GM21360 (cell line): Measurements from ENCODE around the gene SPTB.
A peak's percentile ranks its signal among the peaks of the same experiment; 100 is the strongest.
"Not testable (repeated sequence)": the region's sequence is repeated elsewhere in the genome, so short reads cannot be mapped to it uniquely, and the experiment has no call there.

ENCODE experiments used
- ATAC-seq: cut with Tn5 transposase; IDR thresholded peaks from one replicate; pipeline ENCODE4 v1.9.1; 2021; ENCODE audit warnings: mild to moderate bottlenecking, moderate library complexity; ENCODE audit not compliant: unreplicated experiment

SPTB gene

GRCh38 chr14:64879635-64880220, at the start of gene SPTB:
Gene SPTB, minus strand, starts transcription at chr14:64879907. Its CDS starts 56,813 bp downstream, at chr14:64823094.
- ATAC-seq = peak; percentile 62

GRCh38 chr14:64929014-64929359, 49.3 kb upstream of the SPTB start:
- no peak for ATAC-seq

- no peak for ATAC-seq
These were observed 48.7 kb upstream of the SPTB start for GRCh38 chr14:64928239-64929013.

- ATAC-seq = no peak
These were observed 47.3 kb upstream of the SPTB start for GRCh38 chr14:64927031-64927430.

- no peak for ATAC-seq
These were observed 46.8 kb upstream of the SPTB start for GRCh38 chr14:64926398-64926995.

- ATAC-seq = no peak
These were observed 43.3 kb upstream of the SPTB start for GRCh38 chr14:64923015-64923414.

GRCh38 chr14:64920465-64920864, 40.8 kb upstream of the SPTB start:
- ATAC-seq = no peak

GRCh38 chr14:64919618-64920017, 39.9 kb upstream of the SPTB start:
- ATAC-seq = no peak

GRCh38 chr14:64919215-64919614, 39.5 kb upstream of the SPTB start:
- no peak for ATAC-seq

GRCh38 chr14:64918216-64918615, 38.5 kb upstream of the SPTB start:
- no peak for ATAC-seq

GRCh38 chr14:64915797-64916196, 36.1 kb upstream of the SPTB start:
- no peak for ATAC-seq

- ATAC-seq = no peak
These were observed 35.3 kb upstream of the SPTB start for GRCh38 chr14:64915029-64915424.

GRCh38 chr14:64914237-64915028, 34.7 kb upstream of the SPTB start, which contains the start of gene CHURC1:
Gene CHURC1, plus strand, starts transcription at chr14:64914455. Its CDS starts 41 bp downstream, at chr14:64914496.
- peak; percentile 96 for ATAC-seq

- not testable (repeated sequence) for ATAC-seq
These were observed 33.8 kb upstream of the SPTB start for GRCh38 chr14:64913477-64913876.

- ATAC-seq = no peak
These were observed 32.6 kb upstream of the SPTB start for GRCh38 chr14:64912261-64912660.

- no peak for ATAC-seq
These were observed 31.3 kb upstream of the SPTB start for GRCh38 chr14:64910847-64911495.

- ATAC-seq = no peak
These were observed 26.3 kb upstream of the SPTB start for GRCh38 chr14:64906022-64906421.

GRCh38 chr14:64899958-64900357, 20.3 kb upstream of the SPTB start:
- ATAC-seq = no peak

- no peak for ATAC-seq
These were observed 12.2 kb upstream of the SPTB start for GRCh38 chr14:64891839-64892375.

GRCh38 chr14:64891173-64891838, 11.6 kb upstream of the SPTB start:
- no peak for ATAC-seq
